VCaP (cell line): Measurements from ENCODE around the gene IZUMO1R.
A peak's percentile ranks its signal among the peaks of the same experiment; 100 is the strongest.

Experiments
- H3K27ac ChIP-seq: fragments of 450-650 bp; 2 replicates; pipeline ENCODE4 v1.5.1; 2017
- CTCF ChIP-seq: fragments of 450-650 bp; conservative IDR thresholded peaks from 2 replicates; pipeline ENCODE4 v1.5.1; 2017; ENCODE audit warnings: mild to moderate bottlenecking, moderate library complexity

The IZUMO1R gene

GRCh38 chr11:94325681-94326080 is 21.3 kb downstream of the IZUMO1R start:
- 0 out of 2 replicates have a peak, but pooled peaks have one; percentile 6 for TF ChIP-seq CTCF
- H3K27ac ChIP-seq: no peak overlapping the region

DNA sequence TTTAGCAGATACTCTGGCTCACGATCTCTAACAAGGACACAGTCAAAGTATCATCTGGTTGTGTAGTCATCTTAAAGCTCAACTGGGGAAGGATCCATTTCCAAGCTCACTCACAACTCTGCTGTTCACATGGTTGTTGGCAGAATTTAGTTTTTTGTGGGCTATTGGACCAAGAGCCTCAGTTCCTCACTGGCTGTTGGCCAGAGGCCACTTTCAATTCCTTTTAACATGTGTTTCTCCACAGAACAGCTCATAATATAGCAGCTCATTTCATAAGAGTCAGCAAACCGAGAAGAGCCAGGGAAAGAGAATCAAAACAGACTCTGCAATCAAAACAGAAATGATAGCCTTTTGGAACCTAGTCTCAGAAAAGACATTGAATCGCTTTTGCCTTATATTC is 22.6 kb downstream of the IZUMO1R start:
- no peak for TF ChIP-seq CTCF
- no peak overlapping the region for H3K27ac ChIP-seq

DNA sequence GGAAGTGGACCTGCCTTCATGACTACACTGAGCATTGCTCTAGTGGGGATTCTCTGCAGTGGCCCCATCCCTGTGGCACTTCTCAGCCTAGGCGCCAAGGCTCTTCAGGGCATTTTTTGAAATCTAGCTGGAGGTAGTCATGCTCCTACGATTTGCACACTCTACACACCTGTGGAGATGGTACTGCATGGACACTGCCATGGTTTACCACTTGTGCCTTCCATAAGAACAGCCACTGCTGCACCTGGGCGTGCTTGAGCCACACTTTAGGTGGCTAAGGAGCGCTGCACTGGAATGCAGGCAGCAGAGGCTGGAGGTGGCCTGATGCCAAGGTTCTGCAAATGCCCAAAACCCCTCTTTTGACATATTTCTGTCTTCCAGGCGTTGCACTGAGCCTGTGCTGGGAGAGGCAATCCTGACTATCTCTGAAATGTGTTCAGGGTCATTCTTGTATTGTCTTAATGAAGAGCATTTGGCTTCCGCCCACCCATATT is 24.3 kb downstream of the IZUMO1R start:
- no peak overlapping the region for H3K27ac ChIP-seq
- TF ChIP-seq CTCF: no peak

GRCh38 chr11:94329501-94329900 is 25.1 kb downstream of the IZUMO1R start:
- no peak overlapping the region for H3K27ac ChIP-seq
- no peak for TF ChIP-seq CTCF

GRCh38 chr11:94330789-94331188 is 26.4 kb downstream of the IZUMO1R start:
- no peak for TF ChIP-seq CTCF
- no peak overlapping the region for H3K27ac ChIP-seq

- no peak overlapping the region for H3K27ac ChIP-seq
- TF ChIP-seq CTCF: no peak
Measured at GRCh38 chr11:94332814-94333213, 28.4 kb downstream of the IZUMO1R start.

GRCh38 chr11:94336033-94336432 is 31.7 kb downstream of the IZUMO1R start:
- H3K27ac ChIP-seq: no peak overlapping the region
- no peak for TF ChIP-seq CTCF
